HFFc6 (cell line): ENCODE results near the gene BAIAP2L1. TPM values are rescaled to one million over a fixed set of nuclear protein-coding genes. Genes with fewer than 3 reads are reported as not detected.
"Not testable (repeated sequence)": the region's sequence is repeated elsewhere in the genome, so short reads cannot be mapped to it uniquely, and the experiment has no call there.

Source experiments
- DNase-seq: peaks from one replicate; pipeline ENCODE4 v3.0.0-alpha.2; 2018
- H3K27ac Mint-ChIP-seq: 2 replicates; pipeline ENCODE4 v1.8.0; 2020; ENCODE audit warnings: mild to moderate bottlenecking, mixed read lengths
- H3K27me3 Mint-ChIP-seq: 2 replicates; pipeline ENCODE4 v1.8.0; 2021; ENCODE audit warnings: mild to moderate bottlenecking, moderate library complexity, mixed read lengths; ENCODE audit not compliant: insufficient read depth
- H3K36me3 Mint-ChIP-seq: 2 replicates; pipeline ENCODE4 v1.8.0; 2021; ENCODE audit warnings: low read depth, mixed read lengths
- H3K4me1 Mint-ChIP-seq: 2 replicates; pipeline ENCODE4 v1.8.0; 2020; ENCODE audit warnings: low read depth, mixed read lengths
- H3K4me3 Mint-ChIP-seq: 2 replicates; pipeline ENCODE4 v1.8.0; 2020; ENCODE audit warnings: mild to moderate bottlenecking, moderate library complexity, mixed read lengths
- H3K9me3 Mint-ChIP-seq: 2 replicates; pipeline ENCODE4 v1.8.0; 2020; ENCODE audit warnings: mild to moderate bottlenecking, mixed read lengths
- long read RNA-seq: library from polyadenylated mRNA; unstranded; transcript quantifications from one replicate; pipeline ENCODE4 v2.0.0, GENCODE V29; 2019
- total RNA-seq, 6 experiments: library from RNA; stranded (reverse); fragmentation: NEBNext Ultra II Directional; extraction: Animal tissue kit (Norgen Biotek cat#: 25700); gene quantifications; 2 replicates in 1 of 6; 3 replicates in 5 of 6; pipeline ENCODE4 v1.2.3, GENCODE V29; 2021
- TF ChIP-seq, protein P1 (sequence below): fragments of 200-600 bp; sonication (generic); IDR thresholded peaks from 2 replicates; pipeline ENCODE4 v1.5.0; 2021; ENCODE audit warnings: antibody characterized with exemption, mild to moderate bottlenecking

Gene BAIAP2L1, protein sequence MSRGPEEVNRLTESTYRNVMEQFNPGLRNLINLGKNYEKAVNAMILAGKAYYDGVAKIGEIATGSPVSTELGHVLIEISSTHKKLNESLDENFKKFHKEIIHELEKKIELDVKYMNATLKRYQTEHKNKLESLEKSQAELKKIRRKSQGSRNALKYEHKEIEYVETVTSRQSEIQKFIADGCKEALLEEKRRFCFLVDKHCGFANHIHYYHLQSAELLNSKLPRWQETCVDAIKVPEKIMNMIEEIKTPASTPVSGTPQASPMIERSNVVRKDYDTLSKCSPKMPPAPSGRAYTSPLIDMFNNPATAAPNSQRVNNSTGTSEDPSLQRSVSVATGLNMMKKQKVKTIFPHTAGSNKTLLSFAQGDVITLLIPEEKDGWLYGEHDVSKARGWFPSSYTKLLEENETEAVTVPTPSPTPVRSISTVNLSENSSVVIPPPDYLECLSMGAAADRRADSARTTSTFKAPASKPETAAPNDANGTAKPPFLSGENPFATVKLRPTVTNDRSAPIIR
- 10 to 100 TPM; 12.9 to 17.5 (median 14.2) TPM for total RNA-seq
- long read RNA-seq, transcript BAIAP2L1-201 (14 exons, 3,622 nt): major isoform, 21 of 31 reads
- long read RNA-seq, partial matches to known transcripts: 2 of 31 reads
- long read RNA-seq, other reads (novel, unspliced or antisense): 8 of 31 reads

GRCh38 chr7:98400542-98401340, at the start of gene BAIAP2L1:
Gene BAIAP2L1 (minus strand): TSS chr7:98401090. CDS start chr7:98400852, 238 bp downstream.
- peaks cover 3% of the 10 kb centered on the region; the same call in 1 of the 2 replicates for H3K27me3 Mint-ChIP-seq
- peak; percentile 52 for DNase-seq
- peak within 1 kb of the TSS; percentile 88 for H3K4me3 Mint-ChIP-seq
- no peaks in the 10 kb centered on the region for H3K9me3 Mint-ChIP-seq
- TF ChIP-seq, protein P1, sequence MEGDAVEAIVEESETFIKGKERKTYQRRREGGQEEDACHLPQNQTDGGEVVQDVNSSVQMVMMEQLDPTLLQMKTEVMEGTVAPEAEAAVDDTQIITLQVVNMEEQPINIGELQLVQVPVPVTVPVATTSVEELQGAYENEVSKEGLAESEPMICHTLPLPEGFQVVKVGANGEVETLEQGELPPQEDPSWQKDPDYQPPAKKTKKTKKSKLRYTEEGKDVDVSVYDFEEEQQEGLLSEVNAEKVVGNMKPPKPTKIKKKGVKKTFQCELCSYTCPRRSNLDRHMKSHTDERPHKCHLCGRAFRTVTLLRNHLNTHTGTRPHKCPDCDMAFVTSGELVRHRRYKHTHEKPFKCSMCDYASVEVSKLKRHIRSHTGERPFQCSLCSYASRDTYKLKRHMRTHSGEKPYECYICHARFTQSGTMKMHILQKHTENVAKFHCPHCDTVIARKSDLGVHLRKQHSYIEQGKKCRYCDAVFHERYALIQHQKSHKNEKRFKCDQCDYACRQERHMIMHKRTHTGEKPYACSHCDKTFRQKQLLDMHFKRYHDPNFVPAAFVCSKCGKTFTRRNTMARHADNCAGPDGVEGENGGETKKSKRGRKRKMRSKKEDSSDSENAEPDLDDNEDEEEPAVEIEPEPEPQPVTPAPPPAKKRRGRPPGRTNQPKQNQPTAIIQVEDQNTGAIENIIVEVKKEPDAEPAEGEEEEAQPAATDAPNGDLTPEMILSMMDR: no peak; the same call in 1 of the 2 replicates
- H3K27ac Mint-ChIP-seq: peak within 1 kb of the TSS; percentile 86
- H3K36me3 Mint-ChIP-seq: no peaks in the 10 kb centered on the region
- peaks cover 25% of the 10 kb centered on the region for H3K4me1 Mint-ChIP-seq

DNA sequence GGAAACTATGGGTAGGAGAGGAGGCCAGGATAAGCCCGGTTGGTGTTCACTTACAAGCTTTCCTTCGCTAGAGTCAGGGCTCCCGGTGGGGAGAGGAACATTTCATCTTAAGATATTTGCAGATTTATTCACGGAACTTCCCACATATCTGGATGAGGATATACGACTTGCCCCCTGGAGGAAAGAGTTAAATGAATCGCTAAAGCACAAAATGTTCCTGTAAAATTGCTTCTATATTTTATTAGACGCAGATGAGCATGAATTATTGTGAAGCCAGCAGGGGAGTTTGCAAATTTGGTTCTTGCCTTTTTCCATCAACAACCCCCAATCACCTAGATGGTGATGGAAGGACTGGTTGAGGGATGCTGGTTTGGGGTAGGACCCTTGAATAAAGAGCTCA, 47.9 kb upstream of the BAIAP2L1 start:
- Mint-ChIP-seq H3K27me3 (peaks cover 20% of the 10 kb centered on the region), H3K9me3 (peaks cover 10% of the 10 kb centered on the region; the same call in 1 of the 2 replicates), H3K4me3 (no peak overlapping the region), H3K4me1 (no peaks in the 10 kb centered on the region), H3K27ac (no peak overlapping the region), H3K36me3 (no peaks in the 10 kb centered on the region)
- DNase-seq: no peak
- TF ChIP-seq, protein P1: no peak

DNA sequence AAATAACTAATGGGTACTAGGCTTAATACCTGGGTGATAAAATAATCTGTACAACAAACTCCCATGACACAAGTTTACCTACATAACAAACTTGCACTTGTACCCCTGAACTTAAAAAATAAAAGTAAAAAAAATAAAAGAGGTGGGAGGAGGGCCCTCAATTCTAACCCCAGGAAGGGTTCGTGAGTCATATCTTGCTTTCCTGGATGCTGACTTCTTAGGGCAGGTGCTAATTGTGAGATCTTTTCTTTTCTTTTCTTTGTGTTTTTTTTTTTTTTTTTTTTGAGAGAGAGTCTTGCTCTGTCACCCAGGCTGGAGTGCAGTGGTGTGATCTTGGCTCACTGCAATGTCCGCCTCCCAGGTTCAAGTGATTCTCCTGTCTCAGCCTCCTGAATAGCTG, 40.1 kb upstream of the BAIAP2L1 start:
- DNase-seq, H3K4me1 Mint-ChIP-seq, H3K27ac Mint-ChIP-seq, H3K9me3 Mint-ChIP-seq, H3K4me3 Mint-ChIP-seq, H3K36me3 Mint-ChIP-seq: not testable (repeated sequence)
- peaks cover 22% of the 10 kb centered on the region for H3K27me3 Mint-ChIP-seq

GRCh38 chr7:98439484-98439883, 38.6 kb upstream of the BAIAP2L1 start:
- Mint-ChIP-seq H3K27ac (no peak overlapping the region), H3K4me1 (no peaks in the 10 kb centered on the region), H3K4me3 (no peak overlapping the region), H3K27me3 (peaks cover 20% of the 10 kb centered on the region), H3K9me3 (peaks cover 5% of the 10 kb centered on the region), H3K36me3 (no peaks in the 10 kb centered on the region)
- TF ChIP-seq, protein P1: no peak
- DNase-seq: no peak

DNA sequence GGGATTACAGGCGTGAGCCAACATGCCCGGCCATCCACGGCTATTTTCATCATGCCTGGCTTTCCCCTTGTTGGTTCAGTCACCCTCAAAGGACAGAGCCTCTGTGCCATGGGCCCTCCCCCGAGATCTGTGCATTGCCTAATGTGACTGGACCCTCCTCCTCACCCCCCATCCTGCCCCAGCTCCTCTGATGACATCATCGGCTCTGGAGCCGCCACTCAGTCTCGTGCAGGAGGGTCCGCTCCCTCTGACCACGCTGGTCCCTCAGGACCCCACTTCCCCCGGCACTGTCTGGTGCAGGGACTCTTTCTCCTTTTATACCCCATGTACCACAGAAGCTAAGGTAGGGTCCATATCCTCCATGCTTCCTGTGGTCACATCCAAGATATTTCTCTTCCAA, 33.2 kb upstream of the BAIAP2L1 start:
- Mint-ChIP-seq H3K36me3 (no peaks in the 10 kb centered on the region), H3K4me3 (no peak overlapping the region), H3K27me3 (peaks cover 16% of the 10 kb centered on the region), H3K27ac (no peak overlapping the region), H3K9me3 (no peaks in the 10 kb centered on the region), H3K4me1 (no peaks in the 10 kb centered on the region)
- no peak for DNase-seq
- TF ChIP-seq, protein P1: no peak
